Activated CD4-positive, alpha-beta T cell treated with anti-CD3 and anti-CD28 coated beads, Interleukin-10, Interleukin-2, amounts not matched to agents 100 ng/mL and 50 ng/mL, durations not matched to agents 16 hours and 8 hours (primary cell): Measurements from ENCODE around the gene KIDINS220.
A peak's percentile ranks its signal among the peaks of the same experiment; 100 is the strongest.
"Not testable (repeated sequence)": the region's sequence is repeated elsewhere in the genome, so short reads cannot be mapped to it uniquely, and the experiment has no call there.

Experiments used
- DNase-seq: peaks from one replicate; pipeline ENCODE4 v3.0.0-alpha.2; 2020

Gene KIDINS220

DNA sequence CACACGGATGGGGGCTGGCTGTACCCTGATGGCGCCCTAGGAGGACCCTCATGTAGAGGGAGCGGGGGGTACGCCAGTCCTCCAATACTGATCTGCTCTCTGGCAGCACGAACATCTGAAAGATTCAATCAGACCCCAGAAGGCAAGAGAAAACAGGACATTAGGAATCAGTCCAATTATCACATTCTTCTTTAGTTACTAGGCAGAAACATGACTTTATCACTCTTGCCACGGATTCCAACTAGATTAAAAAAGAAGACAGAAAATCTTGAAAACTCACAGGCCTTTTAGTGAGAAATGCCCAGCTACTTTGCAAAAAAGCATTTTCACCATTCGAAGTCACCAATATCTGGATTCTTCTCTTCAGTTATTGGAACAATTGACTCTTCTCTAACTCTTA lies 87.2 kb downstream of the KIDINS220 start:
- DNase-seq: no peak

DNA sequence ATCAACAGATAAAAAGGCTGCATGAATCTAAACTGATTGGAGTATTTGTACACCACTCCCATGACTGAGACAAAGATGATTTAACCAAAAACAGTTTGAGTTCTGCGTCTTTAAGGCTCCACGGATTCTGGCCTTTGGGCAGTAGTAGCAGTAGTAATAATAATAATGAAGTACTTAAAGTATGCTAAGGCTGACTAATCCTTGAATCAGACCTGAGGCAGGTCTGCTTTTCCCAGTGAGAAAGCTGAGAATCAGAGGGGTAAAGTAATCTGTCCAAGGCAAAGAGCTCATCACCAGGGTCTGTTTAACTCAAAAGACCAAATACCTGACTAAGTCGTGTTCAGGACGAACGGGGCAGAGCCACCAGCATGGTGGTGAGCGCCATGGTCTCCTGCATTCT lies 94.2 kb downstream of the KIDINS220 start:
- no peak for DNase-seq

DNA sequence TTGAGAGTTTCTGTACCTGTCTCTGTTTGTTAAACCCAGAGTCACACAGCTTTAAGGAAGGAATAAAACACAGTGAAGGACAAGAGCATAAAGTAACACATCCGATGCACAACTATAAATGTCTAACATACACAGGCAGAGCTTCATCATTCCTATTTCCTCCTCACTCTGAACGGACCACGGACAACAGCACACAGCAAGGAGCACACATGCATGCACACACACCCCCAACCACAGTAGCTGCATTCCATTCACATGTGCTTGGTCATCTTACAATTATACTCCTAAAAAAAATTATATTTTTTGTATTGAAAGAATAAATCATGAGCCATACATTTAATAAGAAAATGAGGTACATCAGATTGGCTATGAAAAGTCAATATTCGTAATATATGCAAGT lies 97.3 kb downstream of the KIDINS220 start:
- no peak for DNase-seq

DNA sequence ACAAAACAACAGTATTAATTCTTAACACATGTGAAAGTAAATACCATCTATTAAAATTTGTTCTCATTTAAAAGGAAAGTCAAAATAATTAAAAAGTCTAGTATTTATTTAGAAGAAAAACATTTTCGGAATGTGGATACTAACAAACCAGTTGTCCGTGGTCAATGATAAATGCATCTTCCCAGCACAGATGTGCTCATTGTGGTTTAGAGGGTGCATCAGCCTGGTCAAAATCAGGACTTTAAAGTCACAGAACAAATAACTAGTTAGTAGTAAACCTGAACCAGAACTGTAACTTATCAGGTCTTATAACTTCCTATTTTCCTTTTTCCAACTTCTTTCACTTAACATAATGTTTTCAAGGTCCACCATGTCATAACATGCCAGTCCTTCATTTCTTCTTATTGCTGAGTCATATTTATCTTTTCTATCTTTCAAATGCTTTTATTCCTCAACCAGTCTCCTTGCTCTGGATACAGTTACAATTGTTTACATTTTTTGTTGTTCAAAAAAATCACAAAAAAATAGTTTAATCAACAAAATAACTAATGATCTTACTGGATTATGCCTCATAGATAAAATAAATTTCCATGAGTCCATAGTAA lies 99.7 kb downstream of the KIDINS220 start:
- DNase-seq: no peak

DNA sequence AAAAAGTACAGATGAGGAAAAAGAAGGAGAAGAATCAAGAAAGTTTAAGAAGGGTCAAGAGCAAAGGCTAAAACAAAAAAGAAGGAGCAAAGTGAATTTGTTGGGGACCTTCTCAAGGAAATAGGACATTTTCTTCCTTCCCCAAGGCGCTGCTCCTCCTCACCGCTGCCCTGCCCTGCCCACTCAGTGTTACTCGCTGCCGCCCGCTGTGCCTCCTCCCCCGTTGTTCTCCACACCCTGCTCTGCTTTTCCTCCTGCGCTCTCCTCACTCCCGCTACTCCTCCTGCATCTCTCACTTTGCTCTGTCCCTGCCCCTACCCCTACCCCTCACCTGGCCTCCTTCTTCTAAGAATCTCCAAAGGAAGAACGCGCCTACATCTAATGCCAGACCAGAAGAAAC lies 104.8 kb downstream of the KIDINS220 start:
- DNase-seq: no peak

DNA sequence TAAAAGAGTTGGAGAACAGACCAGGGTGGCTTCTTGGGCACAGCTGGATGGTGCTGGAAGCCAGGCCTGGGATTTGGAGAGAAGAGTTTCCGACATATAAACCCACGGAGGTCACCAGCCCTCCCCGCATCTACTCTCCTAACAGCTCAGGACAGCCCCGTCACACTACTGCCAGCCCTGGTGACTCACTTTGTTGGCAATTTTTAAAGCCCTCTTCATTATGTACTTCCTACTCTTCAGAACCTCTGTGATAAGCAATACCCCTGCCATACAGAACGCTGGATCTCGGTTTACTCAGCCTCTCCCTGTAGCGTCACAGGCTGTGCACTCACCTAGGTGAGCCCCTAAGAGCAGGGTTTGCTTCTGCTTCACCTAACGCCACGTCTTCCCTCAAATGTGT lies 107.5 kb downstream of the KIDINS220 start:
- no peak for DNase-seq

DNA sequence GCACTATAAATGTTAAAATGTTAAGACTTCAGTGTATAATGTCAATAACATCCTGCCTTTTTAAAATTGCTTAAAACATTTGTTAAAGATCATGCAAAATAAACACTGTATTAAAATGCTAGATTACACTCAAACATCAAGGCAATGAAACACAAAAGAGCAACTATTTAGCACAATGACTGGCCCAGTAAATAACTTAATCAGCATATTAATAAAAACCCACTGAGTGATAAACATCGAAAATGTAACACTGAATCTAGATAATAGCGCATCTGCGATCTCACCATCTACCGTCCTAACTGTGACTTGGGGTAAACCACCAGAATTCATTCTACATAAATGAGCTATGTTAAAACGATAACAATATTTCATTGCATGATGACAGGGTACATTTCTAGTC lies 108.3 kb downstream of the KIDINS220 start:
- DNase-seq: not testable (repeated sequence)

DNA sequence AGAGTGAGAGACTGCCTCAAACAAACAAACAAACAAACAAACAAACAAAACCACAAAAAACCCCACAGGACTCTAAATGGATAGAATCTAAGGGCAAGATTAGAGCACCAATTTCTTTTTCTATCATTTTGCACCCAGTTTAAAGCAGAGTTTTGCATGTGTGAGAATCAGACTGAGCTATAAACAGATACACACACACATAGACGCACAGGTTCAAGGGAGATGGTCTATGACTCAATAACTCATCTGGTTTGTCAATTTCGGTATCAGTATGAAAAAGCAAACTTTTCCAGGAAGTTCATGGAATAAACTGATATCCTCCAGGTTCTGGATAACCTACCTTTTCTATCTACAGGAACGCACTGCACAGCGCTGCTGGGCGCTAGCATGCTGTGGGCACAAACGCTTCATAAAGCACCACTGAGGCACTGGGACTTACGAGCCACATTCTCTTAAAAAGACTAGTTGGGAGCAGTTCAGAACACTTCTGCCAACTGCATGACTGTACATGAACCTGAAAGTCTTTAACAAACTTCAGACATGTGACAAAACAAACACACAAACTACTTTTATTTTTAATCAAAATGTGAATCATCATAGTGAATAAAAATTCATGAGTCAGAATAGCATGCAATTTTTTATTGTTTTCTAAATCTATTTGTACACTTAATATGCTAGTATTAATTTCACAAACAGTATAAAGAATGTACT lies 109.0 kb downstream of the KIDINS220 start:
- no peak for DNase-seq

DNA sequence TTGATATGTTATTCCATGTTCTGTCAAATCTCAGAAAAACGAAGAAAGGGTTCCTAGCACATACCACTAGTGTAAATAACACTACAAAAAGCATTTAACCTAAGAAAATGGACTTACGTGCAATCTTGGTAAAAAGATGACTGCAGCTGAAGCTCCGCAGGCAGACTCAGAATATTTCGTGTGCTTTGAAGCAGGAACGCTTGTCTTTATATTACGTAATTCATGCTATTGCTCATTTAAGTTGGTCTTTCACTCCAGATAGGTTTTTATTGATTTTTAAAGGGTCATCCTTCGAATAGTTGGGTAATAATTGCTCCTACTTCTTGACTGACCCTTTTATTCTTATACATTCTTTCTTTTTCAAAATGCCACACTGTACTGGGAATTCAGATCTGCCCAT lies 111.6 kb downstream of the KIDINS220 start:
- no peak for DNase-seq

DNA sequence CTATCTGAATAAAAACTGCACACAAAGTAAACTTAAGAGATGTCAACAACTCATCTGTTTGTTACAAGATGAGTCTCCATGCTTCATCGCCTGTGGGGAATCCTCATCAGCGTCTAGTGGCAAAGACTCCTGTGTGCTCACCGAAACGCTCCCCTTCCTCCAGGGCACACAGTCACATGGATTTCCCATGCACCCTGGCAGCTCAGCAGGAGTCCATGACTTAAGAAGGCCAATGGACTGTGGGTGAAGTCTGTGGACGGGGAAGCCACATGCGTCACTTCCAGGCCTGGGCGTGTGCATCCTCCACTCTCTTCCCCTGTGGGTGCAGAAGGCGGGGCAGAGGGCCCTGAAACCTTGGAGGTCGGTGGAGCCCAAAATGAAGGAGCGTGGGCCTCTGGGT lies 114.4 kb downstream of the KIDINS220 start:
- no peak for DNase-seq

DNA sequence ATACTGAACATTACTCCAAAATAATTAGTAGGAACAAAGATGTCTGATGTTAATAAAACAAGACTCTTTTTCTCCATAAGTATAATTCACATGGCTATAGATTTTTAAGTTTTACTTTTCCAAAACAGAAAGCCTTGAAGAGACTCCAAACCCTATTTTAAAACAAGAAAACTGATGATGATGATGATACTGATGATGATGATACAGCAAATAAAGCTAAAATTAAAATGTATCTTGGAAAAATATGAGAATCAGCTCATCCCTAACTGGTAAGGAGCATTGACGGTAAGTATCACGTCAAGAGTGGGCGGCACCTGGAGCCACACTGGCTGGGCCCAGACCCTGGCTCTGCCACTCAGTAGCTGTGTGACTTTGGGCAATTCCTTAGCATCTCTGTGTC lies 116.0 kb downstream of the KIDINS220 start:
- DNase-seq: no peak

DNA sequence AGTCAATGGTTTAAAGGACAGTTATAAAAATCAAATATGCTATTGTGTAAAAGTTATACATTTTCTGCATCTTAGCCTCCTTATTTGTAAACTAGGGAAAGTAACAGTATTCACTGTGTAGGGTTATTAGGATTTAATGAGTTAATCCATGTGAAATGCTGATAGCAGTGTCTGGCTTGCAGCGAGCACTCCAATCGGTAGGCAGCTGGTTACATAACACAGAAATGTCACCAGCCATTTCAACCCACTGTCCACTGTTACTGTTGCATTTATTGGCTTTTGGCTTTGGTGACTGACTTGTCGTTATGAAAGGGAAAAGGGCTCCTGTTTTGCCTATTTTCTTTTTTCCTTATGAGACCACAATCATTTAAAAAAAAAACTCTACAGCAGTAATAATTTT lies 116.7 kb downstream of the KIDINS220 start:
- no peak for DNase-seq

DNA sequence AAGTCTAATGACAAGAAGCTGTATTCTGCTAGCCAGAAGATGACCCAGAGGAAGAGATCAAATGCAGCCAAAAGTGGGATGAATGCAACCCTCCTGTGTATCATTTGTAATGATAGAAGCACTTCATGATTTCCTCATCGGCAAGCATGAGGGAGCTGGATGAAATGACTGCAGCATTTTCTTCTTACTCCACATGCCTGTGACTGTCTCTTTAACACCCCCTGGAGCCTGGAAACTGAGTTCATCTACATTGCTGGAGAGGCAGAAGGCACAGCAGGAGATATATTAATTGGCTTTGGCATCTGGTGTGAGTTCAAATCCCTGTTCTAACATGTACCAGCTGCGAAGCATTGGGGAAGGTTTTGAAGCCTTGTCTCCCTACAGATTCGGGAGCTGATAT lies 117.9 kb downstream of the KIDINS220 start:
- no peak for DNase-seq

DNA sequence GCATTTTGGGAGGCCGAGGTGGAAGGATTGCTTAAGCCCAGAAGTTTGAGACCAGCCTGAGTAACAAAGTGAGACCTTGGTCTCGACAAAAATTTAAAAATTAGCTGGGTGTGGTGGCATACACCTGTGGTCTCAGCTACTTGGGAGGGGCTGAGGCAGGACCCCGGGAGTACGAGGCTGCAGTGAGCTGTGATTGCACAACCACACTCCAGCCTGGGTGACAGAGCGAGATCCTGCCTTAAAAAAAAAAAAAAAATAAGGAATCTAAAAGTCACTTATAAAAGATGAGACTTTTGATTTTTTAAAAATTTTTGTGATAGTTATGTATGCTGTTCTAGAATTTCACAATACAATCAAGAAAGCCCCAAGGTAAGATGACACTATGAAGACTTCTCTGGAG lies 122.4 kb downstream of the KIDINS220 start:
- no peak for DNase-seq

DNA sequence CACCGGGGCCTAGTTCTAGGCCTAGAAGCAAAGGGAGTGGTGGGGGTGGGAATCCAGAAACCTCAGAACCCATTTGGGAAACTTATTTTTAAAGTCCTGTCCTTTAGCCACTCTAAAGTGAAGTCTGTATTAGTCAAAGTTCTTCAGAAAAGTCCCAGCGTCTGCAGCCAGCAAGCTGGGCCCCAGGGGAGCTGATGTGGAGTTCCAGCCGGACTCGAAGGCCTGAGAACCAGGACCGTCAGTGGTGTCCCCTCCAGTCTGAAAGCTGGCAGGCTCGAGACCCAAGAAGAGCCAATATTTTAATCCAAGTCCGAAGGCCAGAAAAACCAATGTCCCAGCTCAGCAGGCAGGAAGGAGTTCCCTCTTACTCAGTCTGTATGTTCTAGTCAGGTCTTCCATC lies 123.1 kb downstream of the KIDINS220 start:
- no peak for DNase-seq

DNA sequence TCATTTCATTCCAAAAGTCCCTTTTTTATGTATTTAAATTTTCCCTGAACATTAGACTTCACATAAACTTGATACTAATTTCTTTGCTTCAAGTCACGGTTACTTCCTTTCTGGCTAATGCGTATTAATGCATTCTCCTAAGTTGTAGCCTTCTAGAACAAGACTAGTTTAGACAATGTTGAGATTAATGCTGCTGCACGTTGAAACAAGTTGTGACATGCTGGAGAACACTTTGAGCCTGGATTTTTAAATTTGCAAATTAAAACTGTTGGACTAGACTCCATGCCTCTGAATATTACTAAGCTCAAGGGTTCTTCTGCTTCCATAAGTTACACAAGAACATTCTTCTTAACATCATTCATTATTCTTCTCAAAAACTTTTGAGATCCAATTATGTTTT lies 126.5 kb downstream of the KIDINS220 start:
- no peak for DNase-seq

DNA sequence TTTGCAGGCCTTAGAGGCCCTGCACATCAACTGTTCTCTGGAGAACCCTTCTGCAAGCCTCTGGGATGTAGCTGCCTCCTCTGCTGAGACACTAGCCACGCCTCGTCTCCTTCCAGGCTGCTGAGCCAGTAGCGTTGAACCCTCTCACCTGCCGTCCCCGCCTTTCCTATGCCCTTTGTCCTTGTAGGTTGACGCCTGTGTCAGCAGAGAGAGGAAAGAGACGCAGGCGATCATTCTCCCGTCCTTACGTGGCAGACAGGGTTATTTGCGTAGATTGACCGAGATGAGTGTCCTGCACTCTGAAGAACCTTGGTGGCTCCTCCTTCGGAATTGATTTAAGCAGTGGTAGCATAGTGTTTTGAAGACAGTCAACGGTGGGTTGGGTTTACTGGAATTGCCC lies 127.8 kb downstream of the KIDINS220 start:
- DNase-seq: no peak

DNA sequence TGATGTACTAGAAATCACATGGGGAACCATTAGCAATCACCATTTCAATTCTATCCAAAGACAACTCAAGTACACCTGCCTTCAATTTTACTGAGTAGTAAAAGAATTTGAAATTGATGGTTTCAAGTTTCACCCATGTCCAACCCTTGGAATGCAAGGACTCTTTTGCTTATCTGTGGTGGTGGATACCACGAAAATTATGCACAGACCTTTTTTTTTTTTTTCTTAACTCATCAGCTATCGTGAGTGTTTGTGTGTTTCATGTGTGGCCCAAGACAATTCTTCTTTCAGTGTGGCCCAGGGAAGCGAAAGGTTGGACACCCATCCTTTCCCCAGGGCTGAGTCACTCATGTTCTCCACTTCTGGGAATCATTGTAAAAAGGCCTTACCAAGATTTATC lies 132.5 kb downstream of the KIDINS220 start:
- DNase-seq: no peak

DNA sequence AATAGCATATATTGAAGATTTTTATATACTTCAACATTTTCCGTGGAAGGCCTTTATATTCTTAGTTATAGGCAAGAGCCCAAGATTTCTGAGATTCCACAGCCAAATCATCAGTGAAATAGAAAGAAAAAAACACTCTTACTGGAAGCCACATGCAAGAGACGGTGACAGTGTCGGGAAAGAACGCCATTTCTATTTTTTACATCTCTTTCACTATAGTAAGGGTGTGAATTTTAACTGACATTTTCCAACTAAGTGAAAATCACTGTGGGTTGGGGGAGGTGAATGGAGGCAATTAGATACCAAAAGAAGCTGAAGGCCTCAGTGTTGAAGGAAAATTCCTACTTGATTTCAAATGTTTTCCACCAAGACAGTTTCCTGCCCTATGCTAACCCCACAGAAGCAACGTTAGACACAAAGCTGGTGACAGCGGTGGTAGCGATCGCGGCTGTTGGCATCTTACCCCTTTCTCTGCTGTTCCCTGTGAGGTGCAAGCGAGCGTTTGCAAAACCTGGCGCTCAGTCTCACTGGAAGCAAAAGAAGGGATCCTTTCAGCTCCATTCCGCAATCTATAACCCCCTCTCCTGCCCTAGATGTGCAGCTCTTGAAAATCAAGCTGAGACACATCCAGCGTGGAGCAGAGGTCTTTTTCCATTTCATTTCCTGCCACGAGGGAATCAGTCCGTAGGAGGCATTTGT lies 135.6 kb downstream of the KIDINS220 start:
- DNase-seq: no peak

DNA sequence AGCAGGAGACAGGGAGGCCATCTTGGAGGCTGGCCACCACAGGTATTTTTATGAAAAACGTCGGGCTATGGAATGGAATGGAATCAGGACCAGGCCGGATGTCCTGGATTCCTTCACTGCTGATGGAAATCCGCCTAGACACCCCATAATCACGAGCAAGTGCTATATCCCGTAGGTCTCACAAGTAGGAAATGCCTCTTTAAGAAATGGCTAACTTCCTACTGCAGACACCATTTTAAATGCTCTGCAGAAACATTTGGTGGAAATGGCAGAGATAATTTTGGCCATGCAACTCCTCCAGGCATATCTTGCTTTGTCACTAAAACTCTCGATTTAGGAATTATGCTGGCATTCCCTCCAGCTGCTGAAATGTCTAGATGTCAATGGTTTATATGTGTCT lies 137.6 kb downstream of the KIDINS220 start:
- DNase-seq: no peak

DNA sequence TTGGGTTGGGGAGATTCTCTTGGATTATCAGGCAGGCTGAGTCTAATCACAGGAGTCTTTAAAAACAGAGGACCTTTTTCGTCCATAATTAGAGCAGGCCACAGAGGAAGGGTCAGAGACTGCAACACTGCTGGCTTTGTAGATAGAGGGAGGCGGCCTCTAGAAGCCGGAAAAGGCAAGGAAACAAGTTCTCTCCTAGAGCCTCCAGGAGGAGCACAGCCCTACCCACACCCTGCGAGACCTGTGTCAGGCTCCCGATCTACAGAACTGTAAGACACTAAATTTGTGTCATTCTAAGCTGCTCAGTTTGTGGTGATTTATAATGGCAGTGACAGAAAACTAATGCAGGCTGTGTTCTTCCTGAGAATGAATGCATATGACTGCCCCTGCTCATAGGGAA lies 140.2 kb downstream of the KIDINS220 start:
- DNase-seq: no peak

DNA sequence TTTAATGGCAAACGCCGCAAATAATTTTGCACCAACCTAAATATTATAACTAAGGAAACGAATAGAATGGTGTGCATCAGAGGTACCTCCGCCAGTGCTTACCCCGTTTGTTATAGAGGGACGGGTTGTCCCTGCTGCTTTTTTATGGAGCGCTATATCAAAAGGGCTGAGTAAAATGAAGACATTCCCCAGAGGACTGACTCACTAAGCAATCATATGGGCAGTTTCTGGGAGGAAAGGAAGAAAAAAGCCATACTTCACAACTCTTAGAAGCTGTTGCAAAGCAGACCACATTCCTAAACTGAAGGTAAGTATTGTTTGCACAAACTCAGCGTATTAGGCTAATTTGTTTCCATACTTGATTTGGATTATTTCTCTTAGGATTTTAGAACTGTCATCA lies 142.7 kb downstream of the KIDINS220 start:
- DNase-seq: no peak

DNA sequence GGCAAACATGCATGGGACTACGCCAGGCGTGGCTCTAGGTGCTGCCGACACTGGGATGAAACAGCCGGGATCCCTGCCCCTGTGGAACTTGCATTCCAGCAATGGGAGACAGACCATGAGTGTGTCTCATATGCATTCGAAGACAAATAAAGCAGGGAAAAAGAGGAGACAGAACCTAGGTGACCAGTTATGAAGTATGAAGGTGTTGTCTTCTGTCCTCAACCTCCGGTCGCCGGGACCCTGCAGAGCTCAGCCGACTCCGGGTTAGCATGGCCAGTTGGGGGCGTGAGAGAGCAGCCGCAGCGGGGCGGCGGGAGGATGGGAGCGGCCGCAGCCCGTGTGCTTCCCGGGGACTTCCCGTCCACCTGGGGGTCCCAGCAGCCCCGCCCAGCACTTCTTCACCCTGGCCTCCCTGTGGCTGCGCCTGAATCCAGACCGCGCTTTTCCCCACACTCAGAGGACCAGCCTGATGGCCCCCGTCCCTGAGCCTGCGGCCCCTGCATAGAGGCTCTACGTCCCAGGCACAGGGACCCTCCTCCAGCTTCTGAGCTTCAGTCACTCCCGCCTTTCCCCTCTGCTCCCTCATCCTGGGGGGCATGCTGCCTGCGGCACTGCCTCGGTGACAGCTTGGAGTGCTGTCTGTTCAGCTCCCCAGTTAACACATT lies 144.1 kb downstream of the KIDINS220 start:
- peak; percentile 53 for DNase-seq

DNA sequence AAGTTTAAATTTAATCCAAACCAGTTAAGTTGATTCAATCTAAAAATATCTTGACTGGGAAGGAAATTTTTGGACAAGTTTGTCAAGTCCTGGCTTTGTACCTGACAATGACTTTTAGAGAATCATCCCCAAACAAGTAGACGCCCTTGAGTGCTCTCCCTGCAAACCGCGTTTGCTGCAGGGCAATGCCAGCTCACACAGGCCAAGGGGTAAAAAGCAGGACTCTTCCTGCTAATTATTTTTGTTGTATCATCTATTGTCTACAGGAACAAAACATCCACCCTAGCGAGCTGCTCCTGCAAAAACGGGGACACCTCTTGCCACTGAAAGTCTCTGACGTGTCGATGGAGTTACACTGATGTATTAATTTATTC lies 144.6 kb downstream of the KIDINS220 start:
- no peak for DNase-seq
